CD4-positive, alpha-beta T cell (primary cell): ENCODE measurements around the gene CASZ1. TPM values are rescaled to one million over a fixed set of nuclear protein-coding genes. Genes with fewer than 3 reads are reported as not detected.

Experiments
- ATAC-seq: fragments of 200-7000 bp; cut with Tn5 transposase; one replicate; pipeline ENCODE4 v1.10.0; 2022; ENCODE audit warnings: mild to moderate bottlenecking; ENCODE audit not compliant: poor library complexity
- CTCF ChIA-PET: fragments of 350-600 bp; sonication (Branson Sonifier 250); formaldehyde crosslinking; loops from one replicate; lab custom pipeline; 2021; ENCODE audit warnings: antibody characterized with exemption, inconsistent platforms; lab: Charles Lee
- POLR2A ChIA-PET: fragments of 350-600 bp; sonication (Branson Sonifier 250); formaldehyde crosslinking; loops from one replicate; lab custom pipeline; 2021; ENCODE audit warnings: antibody characterized with exemption, inconsistent platforms; lab: Charles Lee
- DNase-seq, 14 experiments: peaks; one replicate each; pipeline ENCODE4 v3.0.0-alpha.2; 2013 to 2020; ENCODE audit warnings: mixed read lengths in 2 of 14
- H3K27ac ChIP-seq, 2 donors: one replicate each; pipeline versions ENCODE4 v1.5.1 to v1.7.0; 2013; ENCODE audit warnings: low read length in 2 of 2, low read depth in 1 of 2, mild to moderate bottlenecking in 1 of 2
- H3K27me3 ChIP-seq, 2 experiments: 1 replicate in 1 of 2; 2 replicates in 1 of 2; pipeline versions ENCODE4 v1.6.1 to v1.7.0; 2013; ENCODE audit warnings: low read length in 2 of 2, control low read depth in 1 of 2, mild to moderate bottlenecking in 1 of 2, moderate library complexity in 1 of 2; ENCODE audit not compliant: insufficient read depth in 2 of 2, control insufficient read depth in 1 of 2
- H3K36me3 ChIP-seq: one replicate; pipeline ENCODE4 v1.6.1; 2013; ENCODE audit warnings: low read length, control low read depth; ENCODE audit not compliant: insufficient read depth
- H3K4me1 ChIP-seq: one replicate; pipeline ENCODE4 v1.6.1; 2013; ENCODE audit warnings: low read length, control low read depth; ENCODE audit not compliant: insufficient read depth
- H3K4me3 ChIP-seq: one replicate; pipeline ENCODE4 v1.5.1; 2013; ENCODE audit warnings: mild to moderate bottlenecking, low read length, moderate library complexity
- H3K9me3 ChIP-seq, 2 experiments: 1 replicate in 1 of 2; 2 replicates in 1 of 2; pipeline versions ENCODE4 v1.6.1 to v1.7.0; 2013; ENCODE audit warnings: low read length in 2 of 2, mild to moderate bottlenecking in 2 of 2, control low read depth in 1 of 2, moderate library complexity in 1 of 2; ENCODE audit not compliant: control insufficient read depth in 1 of 2, insufficient read depth in 1 of 2
- H3K27ac Mint-ChIP-seq: one replicate; pipeline ENCODE4 v1.8.0; 2020; ENCODE audit warnings: mixed read lengths
- H3K27me3 Mint-ChIP-seq: one replicate; pipeline ENCODE4 v1.8.0; 2021; ENCODE audit warnings: mixed read lengths
- H3K36me3 Mint-ChIP-seq: one replicate; pipeline ENCODE4 v1.8.0; 2021; ENCODE audit warnings: low read depth, mixed read lengths
- H3K4me1 Mint-ChIP-seq: one replicate; pipeline ENCODE4 v1.8.0; 2021; ENCODE audit warnings: low read depth, mixed read lengths
- H3K4me3 Mint-ChIP-seq: one replicate; pipeline ENCODE4 v1.8.0; 2020; ENCODE audit warnings: mild to moderate bottlenecking, mixed read lengths
- H3K9me3 Mint-ChIP-seq: one replicate; pipeline ENCODE4 v1.8.0; 2020; ENCODE audit warnings: mixed read lengths
- CTCF ChIP-seq: fragments of 200-600 bp; IDR thresholded peaks from one replicate; pipeline ENCODE4 v1.8.0; 2022; ENCODE audit warnings: antibody characterized with exemption, mild to moderate bottlenecking
- intact Hi-C, 2 experiments: fragments of 100-400 bp; cut with DNase I in 1 of 2; cut with micrococcal nuclease in 1 of 2; formaldehyde crosslinking; loops; one replicate each; pipeline versions ENCODE4 v1.15.1 to v1.9.0; 2023 to 2025; cut with DNase I, micrococcal nuclease
- total RNA-seq, 174 experiments: library from RNA in 2 of 174; stranded (reverse) in 2 of 174; gene quantifications; one replicate each; pipeline ENCODE4 v1.2.3 and lab custom pipeline; 2021 to 2026

Gene CASZ1
- total RNA-seq, 2 experiments from 2014 or later, result 21.8 to 22.8 TPM

- no peaks in the 10 kb centered on the region for H3K27me3 Mint-ChIP-seq
- no peak overlapping the region for H3K27ac Mint-ChIP-seq
- TF ChIP-seq CTCF, result no peak
- H3K36me3 Mint-ChIP-seq, result peaks cover 7% of the 10 kb centered on the region
- Histone ChIP-seq H3K9me3 (peaks cover 0 to 4% of the 10 kb centered on the region in 2 experiments), H3K27ac (no peak overlapping the region), H3K36me3 (peaks cover 10% of the 10 kb centered on the region), H3K27me3 (no peaks in the 10 kb centered on the region), H3K4me1 (peaks cover 6% of the 10 kb centered on the region), H3K4me3 (no peak overlapping the region)
- no peak overlapping the region for H3K4me3 Mint-ChIP-seq
- POLR2A ChIA-PET, result no interaction called here
- CTCF ChIA-PET, result no interaction called here
- no peaks in the 10 kb centered on the region for H3K9me3 Mint-ChIP-seq
- ATAC-seq (no peak), DNase-seq (no peak)
- intact Hi-C loops, result loop anchor here (5.0 to 10.0 kb wide), 2 partner anchors 119 to 132 kb away; no protein-coding TSS in a partner anchor
- no peaks in the 10 kb centered on the region for H3K4me1 Mint-ChIP-seq
These were observed 162.4 kb downstream of the CASZ1 start for GRCh38 chr1:10634075-10634427.

DNA sequence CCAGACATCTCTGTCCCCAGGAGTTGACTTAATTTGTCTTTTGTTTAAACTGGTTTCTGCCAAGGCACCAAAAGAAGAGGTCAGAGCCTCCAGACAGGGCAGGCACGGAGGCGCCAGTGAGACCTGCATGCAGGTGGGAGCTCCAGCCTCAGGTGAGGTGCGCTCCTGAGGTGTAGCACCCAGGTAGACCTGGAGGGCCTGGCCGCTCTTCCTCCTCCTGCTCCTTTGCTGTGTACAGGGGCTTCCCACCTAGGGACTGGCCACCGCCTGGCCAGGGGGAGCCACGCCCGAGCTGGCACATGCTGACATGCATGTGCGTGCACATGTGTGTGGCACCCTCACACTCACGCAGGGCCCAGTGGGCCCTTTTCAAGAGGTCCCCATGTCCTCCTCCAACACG lies 163.0 kb downstream of the CASZ1 start:
- ChIA-PET CTCF (no interaction called here), POLR2A (no interaction called here)

DNA sequence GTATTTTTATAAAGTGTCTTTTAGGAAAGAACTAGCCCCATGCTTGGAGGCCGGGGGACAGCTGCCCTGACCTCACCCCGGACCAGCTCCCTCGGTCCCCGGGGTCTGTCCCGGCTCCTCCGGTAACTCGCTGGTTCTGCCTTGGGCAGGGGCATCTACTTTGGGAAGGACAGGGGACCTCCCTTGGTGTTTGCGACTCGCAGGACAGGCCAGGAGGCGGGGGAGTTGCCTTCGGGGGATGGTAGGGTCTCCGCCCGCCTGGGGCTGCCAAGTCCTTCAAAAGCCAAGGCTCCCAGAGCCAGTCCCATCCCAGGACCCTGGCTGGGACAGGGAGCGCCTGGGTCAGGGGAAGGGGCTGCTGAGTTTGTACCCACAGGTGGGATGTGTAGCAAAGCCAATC lies 163.8 kb downstream of the CASZ1 start:
- Histone ChIP-seq H3K27ac (no peak overlapping the region), H3K9me3 (peaks cover 0 to 4% of the 10 kb centered on the region in 2 experiments), H3K4me3 (no peak overlapping the region), H3K4me1 (no peaks in the 10 kb centered on the region), H3K27me3 (no peaks in the 10 kb centered on the region), H3K36me3 (peaks cover 13% of the 10 kb centered on the region)
- no peaks in the 10 kb centered on the region for H3K9me3 Mint-ChIP-seq
- ATAC-seq, result no peak
- no peak for TF ChIP-seq CTCF
- H3K36me3 Mint-ChIP-seq, result peaks cover 7% of the 10 kb centered on the region
- no peaks in the 10 kb centered on the region for H3K27me3 Mint-ChIP-seq
- no peak overlapping the region for H3K27ac Mint-ChIP-seq
- H3K4me3 Mint-ChIP-seq, result no peak overlapping the region
- POLR2A ChIA-PET, result no interaction called here
- DNase-seq, result no peak
- CTCF ChIA-PET, result no interaction called here
- intact Hi-C loops, result loop anchor here (5.0 to 10.0 kb wide), 2 partner anchors 118 to 130 kb away; no protein-coding TSS in a partner anchor
- no peaks in the 10 kb centered on the region for H3K4me1 Mint-ChIP-seq

More for the DNA sequence above, 163.0 kb downstream of the CASZ1 start:
- H3K9me3 Mint-ChIP-seq, result no peaks in the 10 kb centered on the region
- H3K4me1 Mint-ChIP-seq, result no peaks in the 10 kb centered on the region
- no peak for TF ChIP-seq CTCF
- no peak overlapping the region for H3K4me3 Mint-ChIP-seq
- Histone ChIP-seq H3K27me3 (no peaks in the 10 kb centered on the region), H3K36me3 (peaks cover 12% of the 10 kb centered on the region), H3K4me1 (peaks cover 6% of the 10 kb centered on the region), H3K27ac (no peak overlapping the region), H3K9me3 (peaks cover 0 to 4% of the 10 kb centered on the region in 2 experiments), H3K4me3 (no peak overlapping the region)
- peaks cover 7% of the 10 kb centered on the region for H3K36me3 Mint-ChIP-seq
- ATAC-seq (no peak), DNase-seq (no peak)
- no peaks in the 10 kb centered on the region for H3K27me3 Mint-ChIP-seq
- H3K27ac Mint-ChIP-seq, result no peak overlapping the region
- intact Hi-C loops, result loop anchor here (5.0 to 10.0 kb wide), 2 partner anchors 119 to 131 kb away; no protein-coding TSS in a partner anchor
